GM12878 (cell line): ENCODE data around the gene DLST. TPM values are rescaled to one million over a fixed set of nuclear protein-coding genes. Genes with fewer than 3 reads are reported as not detected.

ENCODE experiments used
- ATAC-seq: fragments of 200-7000 bp; cut with Tn5 transposase; 3 replicates; pipeline ENCODE4 v1.9.1; 2020; ENCODE audit warnings: mild to moderate bottlenecking, moderate library complexity
- BruUV-seq: library from RNA; stranded (reverse); fragments of 400-500 nt; replicated peaks from 2 replicates; lab custom pipeline; 2021; lab: Mats Ljungman, UMichigan
- CTCF ChIA-PET: fragments of 300-600 bp; sonication (Branson Sonifier 250); formaldehyde crosslinking; extraction: SDS; loops from one replicate; lab custom pipeline; 2021; ENCODE audit warnings: inconsistent platforms; lab: Yijun Ruan, JAX
- POLR2A ChIA-PET: fragments of 350-600 bp; formaldehyde crosslinking; extraction: SDS; loops from one replicate; lab custom pipeline; 2021; ENCODE audit warnings: inconsistent platforms; lab: Charles Lee
- RAD21 ChIA-PET: fragments of 300-600 bp; sonication (Branson Sonifier 250); formaldehyde crosslinking; loops from one replicate; lab custom pipeline; 2023; ENCODE audit warnings: antibody characterized with exemption; ENCODE audit not compliant: unreplicated experiment; lab: Charles Lee
- SMC1A ChIA-PET: fragments of 300-600 bp; sonication (Branson Sonifier 250); formaldehyde crosslinking; loops from one replicate; lab custom pipeline; 2023; ENCODE audit not compliant: unreplicated experiment, uncharacterized antibody; lab: Charles Lee
- DNase-seq: peaks from one replicate; pipeline ENCODE4 v3.0.0-alpha.2; 2011; ENCODE audit warnings: low read depth, low spot score
- FAIRE-seq: peaks from 3 replicates; lab custom pipeline; 2011; peaks lifted over from hg19 to GRCh38; lab: Jason Lieb, UNC
- H2AFZ ChIP-seq: 2 replicates; pipeline ENCODE4 v1.6.0; 2011; ENCODE audit warnings: low read depth, low read length, control low read depth; ENCODE audit not compliant: control insufficient read depth
- H3K27ac ChIP-seq: 2 replicates; pipeline ENCODE4 v1.5.1; 2011; ENCODE audit warnings: control low read depth; ENCODE audit not compliant: control insufficient read depth, insufficient read depth
- H3K27me3 ChIP-seq, 2 experiments: replicated peaks in 1 of 2; 2 replicates each; pipeline versions ENCODE4 v1.6.0 to v1.6.1; 2011; ENCODE audit warnings: low read length in 1 of 2; ENCODE audit not compliant: control insufficient read depth in 2 of 2, insufficient read depth in 2 of 2
- H3K36me3 ChIP-seq, 2 experiments: 2 replicates each; pipeline ENCODE4 v1.5.1; 2011; ENCODE audit warnings: low read length in 1 of 2; ENCODE audit not compliant: control insufficient read depth in 2 of 2, insufficient read depth in 2 of 2
- H3K4me1 ChIP-seq: 2 replicates; pipeline ENCODE4 v1.6.1; 2011; ENCODE audit warnings: mild to moderate bottlenecking, low read length, moderate library complexity, mixed read lengths; ENCODE audit not compliant: control insufficient read depth, insufficient read depth
- H3K4me2 ChIP-seq: 2 replicates; pipeline ENCODE4 v1.6.0; 2011; ENCODE audit warnings: control low read depth; ENCODE audit not compliant: control insufficient read depth, insufficient read depth
- H3K4me3 ChIP-seq: fragments of 200-600 bp; sonication (generic); 2 replicates; pipeline ENCODE4 v1.5.1; 2016
- H3K79me2 ChIP-seq: 2 replicates; pipeline ENCODE4 v1.6.0; 2011; ENCODE audit warnings: low read length; ENCODE audit not compliant: control insufficient read depth, insufficient read depth
- H3K9ac ChIP-seq: 2 replicates; pipeline ENCODE4 v1.8.0; 2011; ENCODE audit warnings: low read length, control low read depth, mixed read lengths; ENCODE audit not compliant: control insufficient read depth, insufficient read depth
- H3K9me3 ChIP-seq: replicated peaks from 3 replicates; pipeline ENCODE4 v1.5.1; 2011; ENCODE audit warnings: mild to moderate bottlenecking, low read length; ENCODE audit not compliant: control insufficient read depth, insufficient read depth
- H4K20me1 ChIP-seq: 2 replicates; pipeline ENCODE4 v1.6.0; 2011; ENCODE audit not compliant: control insufficient read depth, insufficient read depth
- EZH2 ChIP-seq: IDR thresholded peaks from 2 replicates; pipeline ENCODE4 v1.6.1; 2012; ENCODE audit warnings: low read depth, mild to moderate bottlenecking, control low read depth, inconsistent platforms, low read length, borderline replicate concordance; ENCODE audit not compliant: control insufficient read depth
- GABPA ChIP-seq: IDR thresholded peaks from 2 replicates; pipeline ENCODE4 v1.6.1; 2014; ENCODE audit warnings: antibody characterized with exemption, low read depth, mild to moderate bottlenecking, inconsistent platforms
- HDGF ChIP-seq: fragments of 450-650 bp; IDR thresholded peaks from 2 replicates; pipeline ENCODE4 v1.6.1; 2016; ENCODE audit warnings: antibody characterized with exemption
- HSF1 ChIP-seq: fragments of 150-350 bp; IDR thresholded peaks from 2 replicates; pipeline ENCODE4 v1.6.1; 2014; ENCODE audit warnings: mild to moderate bottlenecking, low read depth, low read length
- KAT2A ChIP-seq: conservative IDR thresholded peaks from 2 replicates; pipeline ENCODE4 v1.6.1; 2011; ENCODE audit warnings: low read depth, low read length; ENCODE audit not compliant: control insufficient read depth
- PAX5 ChIP-seq: IDR thresholded peaks from 2 replicates; pipeline ENCODE4 v1.6.1; 2011; ENCODE audit warnings: low read depth, low read length, borderline replicate concordance
- PBX3 ChIP-seq: IDR thresholded peaks from 2 replicates; pipeline ENCODE4 v1.6.1; 2011; ENCODE audit warnings: mild to moderate bottlenecking, low read depth, low read length, moderate library complexity; ENCODE audit not compliant: insufficient replicate concordance
- PKNOX1 ChIP-seq: fragments of 450-650 bp; IDR thresholded peaks from 2 replicates; pipeline ENCODE4 v1.6.1; 2016; ENCODE audit warnings: mild to moderate bottlenecking
- RB1 ChIP-seq: fragments of 450-650 bp; formaldehyde crosslinking; IDR thresholded peaks from 2 replicates; pipeline ENCODE4 v1.6.1; 2017; ENCODE audit warnings: mild to moderate bottlenecking, borderline replicate concordance
- RCOR1 ChIP-seq: conservative IDR thresholded peaks from 2 replicates; pipeline ENCODE4 v1.6.1; 2012; ENCODE audit warnings: low read depth, low read length, improper control_type of control experiment
- RELA ChIP-seq: fragments of 450-650 bp; IDR thresholded peaks from 2 replicates; pipeline ENCODE4 v1.8.0; 2014; ENCODE audit warnings: borderline replicate concordance; ENCODE audit not compliant: partially characterized antibody
- SIX5 ChIP-seq: IDR thresholded peaks from 2 replicates; pipeline ENCODE4 v1.6.1; 2011; ENCODE audit warnings: mild to moderate bottlenecking, low read depth, low read length, moderate library complexity; ENCODE audit not compliant: severe bottlenecking
- SREBF2 ChIP-seq: IDR thresholded peaks from 2 replicates; pipeline ENCODE4 v1.6.1; 2012; ENCODE audit warnings: mild to moderate bottlenecking, low read length
- TBL1XR1 ChIP-seq: IDR thresholded peaks from 2 replicates; pipeline ENCODE4 v1.6.1; 2012; ENCODE audit warnings: low read depth, low read length, improper control_type of control experiment
- TCF12 ChIP-seq: IDR thresholded peaks from 2 replicates; pipeline ENCODE4 v1.6.1; 2011; ENCODE audit warnings: low read depth, mild to moderate bottlenecking, low read length
- ZNF207 ChIP-seq: fragments of 450-650 bp; IDR thresholded peaks from 2 replicates; pipeline ENCODE4 v1.6.1; 2014; ENCODE audit warnings: antibody characterized with exemption, mild to moderate bottlenecking, borderline replicate concordance
- ZNF274 ChIP-seq: IDR thresholded peaks from one replicate; pipeline ENCODE4 v1.8.0; 2011; ENCODE audit not compliant: insufficient read length, insufficient read depth
- ZSCAN29 ChIP-seq: fragments of 450-650 bp; IDR thresholded peaks from 2 replicates; pipeline ENCODE4 v1.6.1; 2017; ENCODE audit warnings: mild to moderate bottlenecking, moderate library complexity
- WGBS: methylation state at CpG from one replicate; pipeline ENCODE4 v1.1.6; 2016; ENCODE audit warnings: low lambda C conversion rate; ENCODE audit not compliant: insufficient replicate concordance, insufficient coverage; ENCODE audit errors: missing lambda C conversion rate; 5-methylcytosine and 5-hydroxymethylcytosine counted together
- in situ Hi-C: fragments of 300-500 bp; cut with MboI; formaldehyde crosslinking; loops from 9 replicates; pipeline ENCODE4 v1.14.3; 2018; ENCODE audit warnings: mixed read lengths
- intact Hi-C: fragments of 100-400 bp; cut with micrococcal nuclease; formaldehyde crosslinking; loops from one replicate; pipeline ENCODE4 v1.14.2; 2022; ENCODE audit not compliant: unreplicated experiment
- polyA plus RNA-seq, 11 experiments: library from polyadenylated mRNA; depleted of rRNA in 4 of 11; unstranded in 6 of 11; stranded (reverse) in 5 of 11; fragments of >200 nt; fragmentation: Nextera tagmentation in 4 of 11; fragmentation: Illumina TruSeq in 1 of 11; extraction: Ambion mirVana in 4 of 11; extraction: Trizol in 1 of 11; gene quantifications; 1 replicate in 1 of 11; 2 replicates in 10 of 11; pipeline versions ENCODE4 v1.2.1 to v1.2.3, GENCODE V29; 2011 to 2016; ENCODE audit warnings: inconsistent platforms in 2 of 11, missing spikeins in 2 of 11, low read depth in 1 of 11
- total RNA-seq, 4 experiments: library from RNA; depleted of rRNA in 3 of 4; stranded (reverse); fragments of >200 nt in 3 of 4; fragmentation: Illumina TruSeq in 1 of 4; extraction: Trizol in 1 of 4; gene quantifications; 2 replicates each; pipeline versions ENCODE4 v1.2.1 to v1.2.3, GENCODE V29; 2013 to 2021

DLST gene
- total and polyA plus RNA-seq, 10 of the 15 experiments (the other 5 are each of a cell fraction or from before 2014, with no cell fraction given), result 2.9 to 141 (median 67.7) TPM

- no TSS peak for BruUV-seq
- Histone ChIP-seq H3K4me2 (no peak overlapping the region), H3K4me1 (no peaks in the 10 kb centered on the region), H4K20me1 (no peaks in the 10 kb centered on the region), H3K27me3 (no peaks in the 10 kb centered on the region), H3K9me3 (no peaks in the 10 kb centered on the region), H3K79me2 (no peaks in the 10 kb centered on the region), H3K27ac (no peak overlapping the region), H2AFZ (no peak overlapping the region), H3K36me3 (no peaks in the 10 kb centered on the region), H3K4me3 (no peak overlapping the region), H3K9ac (no peak overlapping the region)
- RAD21 ChIA-PET, result interaction anchor here (8.8 kb wide), 1 partner anchor 41 kb away, joined by 114 read pairs; no protein-coding TSS in a partner anchor
- TF ChIP-seq RELA (no peak), HDGF (no peak), SIX5 (no peak), ZSCAN29 (no peak), KAT2A (no peak), EZH2 (no peak), ZNF274 (no peak), SREBF2 (no peak), RCOR1 (no peak), TBL1XR1 (no peak), PAX5 (no peak), GABPA (no peak), ZNF207 (no peak), TCF12 (no peak), PBX3 (no peak), HSF1 (no peak), PKNOX1 (no peak), RB1 (no peak)
- CTCF ChIA-PET, result interaction anchor here (10.3 to 13.8 kb wide), 3 partner anchors 12 to 222 kb away, joined by 125 to 552 read pairs (median 289); partner anchors contain the start of genes DLST and PROX2
- 81% methylated on average over 5 of the region's 5 CpGs for WGBS
- SMC1A ChIA-PET, result interaction anchor here (0.6 to 11.1 kb wide), 4 partner anchors 28 to 223 kb away, joined by 4 to 165 read pairs (median 7); no protein-coding TSS in a partner anchor
- FAIRE-seq (no peak), ATAC-seq (no peak), DNase-seq (no peak)
- in situ Hi-C loops (no loop called here), intact Hi-C loops (loop anchor here (10.0 kb wide), 1 partner anchor 430 kb away; no protein-coding TSS in a partner anchor)
- POLR2A ChIA-PET, result no interaction called here
Measured at GRCh38 chr14:74865156-74865555, 16.6 kb upstream of the DLST start.
